Measurements from ENCODE around the gene ONECUT2.
"Not testable (repeated sequence)": the region's sequence is repeated elsewhere in the genome, so short reads cannot be mapped to it uniquely, and the experiment has no call there.

Gene ONECUT2

DNA sequence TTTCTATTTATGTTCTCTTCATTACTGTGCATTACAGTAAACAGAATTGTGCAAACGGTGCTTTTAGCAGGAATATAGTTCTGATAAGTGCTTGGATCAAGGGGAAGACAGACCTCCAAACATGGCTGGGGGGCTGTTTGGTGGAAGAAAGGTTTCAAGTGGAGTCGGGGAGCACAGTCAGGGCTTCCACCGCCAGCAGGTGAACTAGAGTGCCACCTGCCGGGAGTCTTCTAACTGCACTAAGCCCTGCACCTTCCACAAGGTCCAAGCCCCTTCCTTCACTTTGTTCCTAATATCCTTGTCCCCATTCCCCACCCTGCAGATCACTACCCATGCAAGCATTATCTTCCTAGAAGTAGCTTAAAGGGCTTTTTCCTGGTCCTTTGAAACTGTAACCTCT, 11.1 kb downstream of the ONECUT2 start:
- no peak for DNase-seq (ENCODE audit: low spot score)

DNA sequence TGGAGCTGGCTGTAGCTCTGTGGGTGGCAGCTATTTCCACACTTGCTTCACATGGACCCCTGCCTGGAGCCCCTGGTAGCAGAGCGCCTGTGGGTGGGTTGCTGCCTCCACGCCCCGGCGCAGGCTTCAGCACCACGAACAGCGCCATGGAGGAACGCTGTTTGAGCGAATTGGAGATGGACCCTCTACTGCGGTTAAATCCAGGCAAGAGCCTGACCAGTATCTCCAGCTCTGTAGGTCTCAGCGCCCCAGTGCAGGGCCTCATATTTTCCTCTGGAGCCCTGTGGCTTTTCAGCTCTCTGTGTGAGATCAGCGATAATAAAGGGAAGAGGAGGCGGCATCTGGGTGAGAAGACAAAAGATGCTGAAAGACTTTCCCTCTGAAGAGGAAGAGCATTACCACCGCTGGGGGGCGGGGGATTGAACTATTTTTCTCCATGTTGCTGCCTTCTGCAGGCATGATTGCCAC, 12.0 kb downstream of the ONECUT2 start:
- no peak for DNase-seq (ENCODE audit: low spot score)

DNA sequence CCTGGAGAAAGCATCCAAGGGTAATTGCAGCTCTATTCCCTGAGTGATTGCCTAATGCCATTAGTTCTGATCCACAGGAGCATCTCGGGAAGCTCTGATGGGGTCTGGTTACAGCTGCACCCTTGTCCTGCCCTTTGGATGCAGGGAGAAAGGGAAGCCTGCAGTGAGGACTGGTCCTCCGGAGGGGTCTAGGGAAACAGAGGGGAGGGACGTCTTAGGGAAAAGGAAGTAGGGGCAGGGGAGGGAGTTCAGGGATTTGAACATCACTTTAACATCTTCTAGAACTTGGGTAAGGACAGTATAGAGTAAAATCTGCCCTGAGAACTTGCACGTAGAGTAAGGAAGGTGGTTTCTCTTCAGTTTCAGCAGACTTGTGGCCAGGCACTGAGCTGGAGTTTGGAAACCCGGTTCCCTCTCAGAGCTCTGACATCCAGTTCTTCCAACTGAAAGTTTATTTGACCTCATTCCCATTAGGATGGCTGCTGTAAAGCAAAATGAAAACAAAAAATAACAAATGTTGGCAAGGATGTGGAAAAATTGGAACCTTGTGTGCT, 20.5 kb downstream of the ONECUT2 start:
- DNase-seq (ENCODE audit: low spot score) = no peak

DNA sequence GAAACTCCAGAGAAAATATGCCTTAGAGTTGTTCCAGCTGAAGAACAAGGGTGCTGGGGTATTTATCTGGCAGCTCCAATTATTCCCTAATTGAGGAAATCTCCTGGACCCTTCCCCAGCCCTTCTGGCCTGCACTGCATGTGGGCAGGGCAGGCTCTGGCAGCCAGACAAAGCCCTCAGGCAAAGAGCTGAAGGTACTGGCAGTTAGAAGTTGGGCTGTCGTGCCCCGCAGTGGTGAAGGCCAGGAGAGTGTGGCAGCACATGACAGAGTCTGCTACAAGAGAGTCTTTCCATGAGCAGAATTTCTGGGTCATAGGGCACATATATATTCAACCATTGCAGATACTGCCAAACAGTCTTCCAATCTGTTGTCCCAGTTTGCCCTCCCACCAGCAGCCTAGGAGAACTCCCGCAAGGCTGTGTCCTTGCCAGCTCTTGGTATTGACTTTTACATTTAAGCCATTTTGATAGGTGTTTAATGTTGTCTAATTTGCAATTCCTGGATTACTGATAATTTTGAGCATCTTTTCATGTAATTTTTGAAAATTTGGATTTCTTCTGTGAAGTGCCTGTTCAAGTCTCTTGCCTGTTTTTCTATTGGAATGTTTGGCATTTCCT, 26.6 kb downstream of the ONECUT2 start:
- no peak for DNase-seq (ENCODE audit: low spot score)

DNA sequence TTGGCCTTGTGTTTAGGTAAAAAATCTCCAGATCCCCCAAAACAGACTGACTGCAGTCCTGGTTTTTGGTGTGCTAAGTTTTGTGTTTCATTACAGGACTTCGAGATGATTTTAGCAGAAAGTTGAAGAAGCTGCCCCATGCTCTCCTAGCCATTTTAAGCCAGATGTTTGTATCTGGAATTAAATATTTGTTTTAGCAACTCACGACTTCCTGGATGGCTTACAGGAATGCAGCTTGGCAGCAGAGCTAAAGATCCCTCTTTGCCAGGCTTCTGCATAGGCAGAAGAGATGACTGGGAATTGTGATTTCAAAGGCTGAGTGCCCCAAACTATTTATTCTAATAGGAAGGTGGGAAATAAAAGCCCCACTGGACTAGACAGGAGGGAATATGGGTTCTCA, 31.1 kb downstream of the ONECUT2 start:
- no peak for DNase-seq (ENCODE audit: low spot score)

DNA sequence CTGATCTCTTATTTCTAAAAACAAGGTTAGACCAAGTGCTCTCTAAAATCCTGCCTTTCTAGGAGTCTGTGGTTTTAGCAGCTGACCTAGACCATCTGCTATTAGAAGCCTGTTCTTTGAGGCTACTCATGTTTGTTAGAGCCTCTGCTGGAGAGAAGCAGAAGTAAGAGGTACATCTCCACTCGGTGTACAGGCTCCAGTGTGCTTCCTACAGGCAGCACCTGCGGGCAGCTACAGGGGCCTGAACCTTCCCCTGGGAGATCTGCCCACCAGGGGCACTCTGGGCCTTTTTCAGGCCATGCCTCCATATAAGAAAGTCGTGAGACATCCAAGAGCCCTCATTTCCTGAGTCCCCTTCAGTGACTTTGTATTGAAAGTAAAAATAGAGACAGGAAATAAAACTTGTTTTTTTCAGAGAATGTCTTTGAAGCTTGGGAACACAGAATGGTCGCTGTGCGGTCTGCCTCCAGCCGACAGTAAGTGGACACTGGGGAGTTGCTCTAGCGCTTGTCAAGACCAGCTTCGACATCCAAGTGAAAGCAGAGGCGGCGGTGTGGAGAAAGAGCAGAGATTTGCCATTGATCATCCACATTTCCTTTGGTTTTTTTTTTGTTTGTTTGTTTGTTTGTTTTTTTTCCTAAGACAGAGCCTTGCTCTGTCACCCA, 31.7 kb downstream of the ONECUT2 start:
- DNase-seq (ENCODE audit: low spot score) = no peak

DNA sequence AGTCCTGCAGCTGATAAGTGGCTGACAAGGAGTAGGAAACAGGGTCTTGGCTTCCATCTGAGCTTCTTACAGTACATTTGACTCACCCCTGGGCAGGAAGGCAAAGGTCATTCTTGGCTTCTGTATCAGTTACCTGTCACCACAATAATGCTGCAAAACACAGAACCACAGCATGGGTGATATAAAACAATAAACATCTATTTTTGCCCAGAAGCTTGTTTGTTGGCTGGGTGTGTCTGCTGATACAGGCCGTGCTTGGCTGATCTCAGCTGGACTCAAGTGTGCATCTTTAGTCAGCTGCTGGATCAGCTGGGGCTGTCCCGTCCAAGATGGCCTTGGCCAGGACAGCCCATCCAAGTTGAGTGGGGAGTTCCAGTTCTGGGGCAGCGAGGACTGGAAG, 34.7 kb downstream of the ONECUT2 start:
- no peak for DNase-seq (ENCODE audit: low spot score)

DNA sequence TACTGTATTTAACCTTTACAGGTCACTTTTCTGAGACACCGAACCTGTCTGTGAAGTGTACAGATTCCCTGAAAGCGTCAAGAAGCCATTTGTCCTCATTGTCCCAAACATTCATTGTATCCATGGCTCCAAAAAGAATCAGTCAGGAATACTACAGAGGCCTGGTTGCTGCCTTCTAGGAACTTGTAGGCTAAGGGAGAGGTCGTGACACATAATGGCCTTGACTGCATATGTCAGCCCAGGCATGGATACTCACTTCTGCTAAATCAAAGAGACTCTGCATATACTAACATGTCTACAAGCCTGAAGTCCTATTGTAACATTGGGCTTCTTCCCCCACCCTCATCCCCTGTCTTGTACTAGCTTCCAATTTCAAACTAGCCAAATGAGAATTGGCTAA, 40.2 kb downstream of the ONECUT2 start:
- DNase-seq (ENCODE audit: low spot score) = no peak

DNA sequence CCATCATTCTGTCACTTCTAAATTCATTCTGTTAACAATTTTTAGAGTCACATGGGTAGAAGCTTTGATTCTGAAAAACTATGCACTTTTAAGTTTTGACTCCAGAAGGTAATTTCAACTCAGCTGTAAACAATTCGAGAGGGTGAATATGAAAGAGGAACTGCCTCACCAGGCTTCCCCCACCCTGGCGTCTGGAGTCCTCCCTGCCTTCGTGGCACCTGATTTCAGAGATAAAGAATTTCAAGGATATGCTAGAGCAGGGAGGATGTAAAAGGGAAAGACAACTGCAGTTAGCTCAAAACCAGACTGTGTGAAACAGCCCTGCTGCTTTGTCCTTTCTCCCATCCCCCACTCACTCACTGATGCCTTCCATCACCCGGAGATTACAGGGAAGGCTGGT, 40.7 kb downstream of the ONECUT2 start:
- DNase-seq (ENCODE audit: low spot score) = no peak

DNA sequence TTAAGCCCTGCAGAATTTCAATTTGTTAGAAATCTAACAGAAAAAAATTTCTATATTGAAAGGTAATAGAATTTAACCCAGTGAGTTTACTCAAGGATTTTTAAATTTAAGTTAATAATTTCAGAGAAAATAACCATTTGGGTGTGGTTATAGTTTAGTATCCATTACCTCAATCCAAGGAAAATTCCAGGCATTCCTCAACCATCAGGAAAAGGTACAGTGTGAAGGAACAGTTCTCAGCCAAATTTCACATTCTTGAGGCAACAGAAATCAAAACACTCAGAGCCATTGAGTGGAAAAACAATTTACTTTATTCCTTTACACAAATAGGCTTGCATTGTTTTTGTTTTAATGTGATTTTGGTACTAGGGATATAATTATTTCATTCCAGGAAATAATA, 45.6 kb downstream of the ONECUT2 start:
- DNase-seq (ENCODE audit: low spot score) = no peak

DNA sequence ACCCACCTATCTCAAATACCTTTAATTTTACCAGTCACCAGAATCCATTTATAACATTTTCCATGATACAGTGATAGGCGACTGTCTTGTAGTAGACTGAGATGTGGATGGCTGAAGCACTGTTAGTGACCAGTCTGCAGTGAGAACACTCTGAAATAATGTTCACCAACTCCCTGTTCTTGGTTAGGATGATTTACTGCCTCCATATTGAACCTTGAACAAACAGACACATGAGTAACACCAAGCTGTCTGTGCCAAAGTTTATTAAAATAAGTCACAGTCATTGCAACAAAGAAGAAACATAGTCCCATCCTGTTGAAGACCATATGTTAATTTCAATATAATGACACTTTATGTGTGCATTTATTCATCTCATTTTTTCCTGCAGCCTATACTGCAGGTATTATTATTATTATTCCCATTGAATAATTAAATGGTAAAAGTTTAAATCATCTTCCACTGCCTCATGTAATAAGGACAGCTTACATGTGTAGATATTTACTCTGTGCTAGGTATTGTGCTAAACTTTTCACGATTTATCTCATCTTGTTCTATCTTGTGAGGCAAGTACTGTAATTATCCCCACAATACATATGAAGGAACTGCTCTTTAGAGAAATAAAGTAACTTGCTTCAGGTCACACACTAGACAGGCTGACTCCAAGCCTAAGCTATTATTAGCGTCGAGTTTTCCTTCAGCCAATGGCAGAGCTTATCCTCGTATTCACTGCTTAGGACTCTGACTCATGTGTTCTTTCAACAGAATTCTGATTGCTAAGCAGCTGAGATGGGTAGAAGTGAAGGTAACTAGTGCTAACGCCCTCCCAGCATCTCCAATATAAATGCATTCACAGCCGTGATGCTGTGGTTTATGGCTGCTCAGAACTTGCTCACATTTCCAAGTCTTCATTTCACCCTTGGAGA, 62.5 kb downstream of the ONECUT2 start:
- no peak for DNase-seq (ENCODE audit: low spot score)

DNA sequence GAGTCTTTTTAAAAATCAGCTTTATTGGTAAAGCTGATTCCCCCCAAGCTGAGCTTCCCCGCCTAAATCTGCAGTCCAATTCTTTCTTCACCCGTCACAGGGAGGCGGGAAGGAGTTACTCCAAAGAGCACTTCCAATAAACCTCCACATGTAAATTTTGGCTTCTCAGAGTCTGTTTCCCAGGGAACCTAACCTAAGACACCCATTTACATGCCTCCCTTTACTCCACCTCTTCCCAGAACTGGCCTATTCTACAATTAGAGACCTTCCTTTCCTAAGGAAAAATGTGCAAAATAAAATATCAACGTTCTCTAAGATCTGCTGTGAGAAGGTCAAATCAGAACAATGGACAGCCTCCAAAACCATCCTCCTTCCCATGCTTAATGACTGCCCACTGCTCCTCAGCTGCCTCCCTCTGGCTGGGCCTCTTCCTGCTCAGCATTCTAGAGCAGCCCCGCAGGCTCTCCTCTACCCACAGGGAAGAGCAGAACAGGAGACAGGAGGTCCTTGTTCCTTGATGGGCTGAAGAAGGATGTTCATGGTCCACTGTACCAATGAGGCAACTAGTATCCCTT, 63.6 kb downstream of the ONECUT2 start:
- no peak for DNase-seq (ENCODE audit: low spot score)

DNA sequence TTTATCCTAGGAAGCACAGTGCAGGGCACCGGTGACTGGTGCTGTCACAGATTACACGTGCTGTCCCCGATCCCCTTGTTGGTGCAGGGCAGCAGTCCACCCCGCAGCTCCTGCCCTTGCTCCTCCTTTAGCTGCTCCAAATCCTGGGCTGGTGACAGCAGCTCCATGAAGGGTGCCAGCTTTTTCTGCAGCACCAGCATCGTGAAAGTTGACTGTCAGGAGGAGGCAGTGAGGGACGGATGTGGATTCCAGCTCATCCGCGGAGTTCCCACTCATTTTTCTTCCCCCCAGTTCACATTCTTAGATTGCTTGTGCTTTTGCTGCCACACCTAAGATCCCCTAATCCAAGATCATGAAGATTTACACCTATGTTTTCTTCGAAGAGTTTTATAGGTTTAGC, 67.5 kb downstream of the ONECUT2 start:
- no peak for DNase-seq (ENCODE audit: low spot score)

DNA sequence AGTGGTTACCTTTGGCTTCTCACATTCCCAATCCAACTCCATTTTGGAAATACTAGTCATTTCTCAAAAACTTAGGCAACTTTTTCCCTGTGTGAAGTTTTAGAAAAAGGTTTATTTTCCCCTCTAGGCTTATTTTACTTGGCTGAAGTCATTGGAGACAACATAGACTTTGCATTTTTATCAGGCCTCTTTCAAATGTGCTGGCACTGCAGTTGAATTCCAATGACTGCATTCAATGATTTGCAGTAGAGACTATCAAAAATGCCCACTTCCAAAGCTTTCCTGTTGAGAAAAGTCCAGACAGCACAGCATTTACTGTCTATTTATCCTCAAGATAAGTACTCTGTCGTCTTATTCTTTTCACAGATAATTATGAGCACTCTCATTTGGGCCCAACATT, 70.1 kb downstream of the ONECUT2 start:
- DNase-seq (ENCODE audit: low spot score) = no peak

DNA sequence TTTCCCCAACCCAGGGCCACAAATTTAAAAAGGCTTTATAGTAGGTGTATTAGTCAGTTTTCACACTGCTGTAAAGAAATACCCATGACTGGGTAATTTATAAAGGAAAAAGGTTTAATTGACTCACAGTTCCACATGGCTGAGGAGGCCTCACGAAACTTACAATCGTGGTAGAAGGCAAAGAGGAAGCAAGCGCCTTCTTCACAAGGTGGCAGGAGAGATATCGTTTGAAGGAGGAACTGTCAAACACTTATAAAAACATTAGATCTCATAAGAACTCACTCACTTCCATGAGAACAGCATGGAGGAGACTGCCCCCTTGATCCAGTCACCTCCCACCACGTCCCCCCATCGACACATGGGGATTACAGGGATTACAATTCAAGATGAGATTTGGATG, 80.9 kb downstream of the ONECUT2 start:
- no peak for DNase-seq (ENCODE audit: low spot score)

DNA sequence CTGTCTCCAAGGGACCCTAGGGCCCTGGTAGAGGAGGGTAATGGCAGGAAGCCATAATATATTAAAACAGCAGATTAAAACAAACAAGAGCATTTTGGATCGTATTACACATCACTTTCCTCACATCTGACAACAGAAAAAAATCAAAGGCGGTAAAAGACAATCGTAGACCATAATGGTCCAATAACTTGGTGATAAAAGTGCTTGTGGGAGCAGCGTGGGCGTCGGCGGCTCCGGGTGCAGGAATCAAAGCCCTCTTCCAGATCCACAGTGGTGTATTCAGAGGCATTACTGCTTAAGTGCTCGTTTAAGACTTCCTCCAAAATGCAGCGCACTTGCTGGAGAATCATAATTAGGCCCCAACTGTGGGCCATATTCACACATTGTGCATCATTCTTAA, 83.4 kb downstream of the ONECUT2 start:
- DNase-seq (ENCODE audit: low spot score) = no peak

DNA sequence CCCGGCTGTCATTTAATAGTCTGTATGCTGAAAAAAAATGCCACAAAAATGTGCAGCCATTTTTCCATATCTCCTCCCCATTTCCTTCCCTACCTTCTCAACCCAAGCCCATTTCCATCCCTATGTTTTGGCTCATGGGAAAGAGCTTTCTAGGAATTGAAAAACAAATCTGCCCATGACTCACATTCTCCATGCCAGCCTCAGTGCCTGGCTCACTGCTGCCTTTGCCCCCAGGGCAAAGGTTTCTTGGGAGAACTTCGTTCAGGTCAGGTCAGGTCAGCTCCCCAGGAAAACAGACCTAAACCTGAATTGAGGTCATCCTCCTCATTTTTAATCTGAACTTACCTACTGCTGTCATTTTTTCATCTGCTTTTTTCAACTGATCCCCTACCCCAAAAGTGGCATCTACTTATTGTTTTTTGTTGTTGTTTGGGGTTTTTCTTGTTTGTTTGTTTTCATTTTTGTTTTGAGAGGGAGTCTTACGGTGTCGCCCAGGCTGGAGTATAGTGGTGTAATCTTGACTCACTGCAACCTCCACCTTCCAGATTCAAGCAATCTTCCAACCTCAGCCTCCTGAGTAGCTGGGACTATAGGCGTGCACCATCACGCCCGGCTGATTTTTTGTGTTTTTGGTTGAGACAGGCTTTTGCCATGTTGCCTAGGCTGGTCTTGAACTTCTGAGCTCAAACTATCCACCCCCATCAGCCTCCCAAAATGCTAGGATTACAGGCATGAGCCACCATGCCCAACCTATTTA, 84.7 kb downstream of the ONECUT2 start:
- DNase-seq (ENCODE audit: low spot score) = no peak

DNA sequence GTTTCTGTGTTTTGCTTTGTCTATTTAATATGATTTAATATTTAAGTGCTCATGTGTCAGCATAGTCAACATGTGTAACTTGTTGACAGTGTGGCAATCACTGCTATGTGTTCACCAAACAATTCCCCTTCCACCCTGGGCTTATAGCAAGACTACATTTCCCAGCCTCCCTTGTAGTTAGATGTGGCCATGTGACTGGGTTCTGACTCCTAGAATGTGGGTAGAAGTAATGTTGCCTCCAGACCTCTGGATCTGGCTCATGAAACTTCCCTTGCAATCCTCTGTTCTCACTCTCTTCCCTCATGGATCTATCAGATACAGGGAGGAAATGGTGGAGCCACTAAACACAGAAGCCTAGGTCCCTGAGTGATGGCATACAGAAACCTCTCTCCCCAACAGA, 87.2 kb downstream of the ONECUT2 start:
- DNase-seq (ENCODE audit: low spot score) = not testable (repeated sequence)

DNA sequence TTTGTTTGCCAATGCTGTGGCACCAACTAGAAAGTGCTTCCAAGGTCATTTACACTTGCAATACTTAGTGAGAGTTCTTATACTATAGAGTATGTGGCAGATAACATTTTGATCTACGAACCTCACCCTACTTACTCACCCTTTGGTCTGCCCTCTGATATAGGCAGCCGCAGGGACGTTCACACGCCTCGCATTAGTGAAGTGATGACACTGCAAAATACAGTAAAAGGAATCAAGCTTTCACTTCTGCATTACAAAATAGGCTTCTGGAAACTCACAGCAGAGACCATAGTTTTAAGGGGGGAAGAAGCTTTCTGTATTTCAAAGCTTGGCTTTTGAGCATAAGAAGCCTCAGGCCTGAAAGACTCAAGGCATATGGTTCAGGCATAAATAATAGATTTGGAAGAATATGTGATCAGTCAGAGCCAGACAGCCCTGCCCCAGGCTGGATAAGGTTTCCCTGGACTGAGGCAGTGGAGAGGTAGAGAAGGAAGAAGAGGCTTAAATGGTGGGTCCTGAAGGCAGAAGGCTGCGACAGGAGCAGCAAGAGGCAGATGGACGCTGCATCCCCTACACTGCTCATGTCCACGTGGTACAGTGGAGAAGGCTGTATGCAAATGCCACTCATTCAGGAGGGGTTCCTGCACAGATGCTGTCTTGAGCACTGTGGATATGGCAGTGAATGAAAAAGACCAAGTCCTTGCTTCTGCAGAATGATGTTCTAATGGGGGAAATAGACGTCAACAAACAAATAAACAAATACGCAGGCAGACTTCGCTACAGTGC, 88.2 kb downstream of the ONECUT2 start:
- no peak for DNase-seq (ENCODE audit: low spot score)

DNA sequence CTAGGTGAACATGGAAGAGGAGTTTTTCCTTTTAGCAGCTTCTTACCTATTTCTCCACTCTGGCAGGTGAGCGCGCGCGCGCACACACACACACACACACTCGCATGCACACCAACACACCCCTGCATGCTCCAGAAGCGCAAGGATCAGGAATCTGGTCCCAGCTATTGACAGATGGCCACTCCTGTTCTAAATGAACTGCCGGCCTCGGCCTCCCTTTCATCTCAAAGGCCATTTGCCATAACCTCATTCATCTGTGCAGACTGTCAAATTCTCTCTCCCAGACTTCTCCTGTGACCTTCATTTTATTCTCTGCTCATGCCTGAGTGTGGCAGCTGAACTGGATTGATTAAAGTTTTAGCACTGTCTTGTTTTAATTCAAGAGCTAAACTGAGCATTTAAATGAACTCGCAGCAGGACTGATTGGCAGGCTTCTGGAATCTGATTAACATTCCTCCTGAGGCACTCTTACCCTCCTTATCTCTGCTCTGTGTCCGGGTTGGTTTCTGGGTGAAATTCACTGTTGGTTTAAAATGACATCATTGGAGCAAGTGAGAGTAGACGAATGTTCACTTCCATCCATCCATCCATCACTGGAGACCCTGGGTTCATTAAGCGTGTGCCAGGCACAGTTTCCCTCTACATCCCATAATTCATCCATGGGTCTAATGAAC, 92.5 kb downstream of the ONECUT2 start:
- DNase-seq (ENCODE audit: low spot score) = no peak

Measured in CD4-positive, alpha-beta T cell treated with Interleukin-15 for 4 hours (primary cell).